Upper lobe of left lung (tissue), 6 donors: ENCODE data around the gene PRND. TPM values are rescaled to one million over a fixed set of nuclear protein-coding genes. Genes with fewer than 3 reads are reported as not detected.

Experiments
- ATAC-seq, 2 donors: fragments of 200-7000 bp; cut with Tn5 transposase; one replicate each; pipeline ENCODE4 v1.9.1; 2022; ENCODE audit warnings: mild to moderate bottlenecking in 2 of 2, moderate library complexity in 2 of 2; ENCODE audit not compliant: low FRiP score in 2 of 2
- DNase-seq, 2 donors: peaks; one replicate each; pipeline ENCODE4 v3.0.0-alpha.2; 2019 to 2020
- H3K27ac ChIP-seq, 4 donors: fragments of 200-600 bp; sonication (generic); one replicate each; pipeline ENCODE4 v1.5.1; 2016 to 2019
- H3K27me3 ChIP-seq, 4 donors: fragments of 200-600 bp; sonication (generic); one replicate each; pipeline ENCODE4 v1.5.1; 2017 to 2019
- H3K36me3 ChIP-seq, 4 donors: fragments of 200-600 bp; sonication (generic); one replicate each; pipeline ENCODE4 v1.5.1; 2016 to 2019
- H3K4me1 ChIP-seq, 4 donors: fragments of 200-600 bp; sonication (generic); one replicate each; pipeline ENCODE4 v1.5.1; 2018 to 2019
- H3K4me3 ChIP-seq, 4 donors: fragments of 200-600 bp; sonication (generic); one replicate each; pipeline ENCODE4 v1.5.1; 2017 to 2019; ENCODE audit warnings: mild to moderate bottlenecking in 2 of 4, moderate library complexity in 1 of 4
- H3K9me3 ChIP-seq, 4 donors: fragments of 200-600 bp; sonication (generic); one replicate each; pipeline ENCODE4 v1.5.1; 2018 to 2019
- EP300 ChIP-seq, 4 donors: sonication (generic); formaldehyde crosslinking; IDR thresholded peaks; one replicate each; pipeline ENCODE4 v1.5.1; 2017; ENCODE audit warnings: antibody characterized with exemption in 4 of 4, control low read depth in 2 of 4
- POLR2A ChIP-seq, 4 donors: fragments of 450-650 bp; IDR thresholded peaks; one replicate each; pipeline ENCODE4 v1.5.1; 2016 to 2017; ENCODE audit warnings: antibody characterized with exemption in 4 of 4, mild to moderate bottlenecking in 2 of 4
- POLR2AphosphoS5 ChIP-seq, 2 donors: sonication (generic); formaldehyde crosslinking; IDR thresholded peaks; one replicate each; pipeline ENCODE4 v1.5.1; 2017; ENCODE audit warnings: antibody characterized with exemption in 2 of 2
- WGBS, 2 donors: methylation state at CpG; one replicate each; pipeline ENCODE4 v1.1.5; 2017 to 2018; 5-methylcytosine and 5-hydroxymethylcytosine counted together
- total RNA-seq, 6 donors: library from RNA; depleted of rRNA in 4 of 6; stranded (reverse); fragments of >200 nt in 4 of 6; gene quantifications; one replicate each; pipeline versions ENCODE4 v1.1.0 to v1.2.1, GENCODE V29; 2016 to 2021
- TF ChIP-seq, protein P1 (sequence below), 6 experiments: fragments of 450-650 bp in 4 of 6; fragments of 200-600 bp in 2 of 6; sonication (generic) in 2 of 6; IDR thresholded peaks; one replicate each; pipeline ENCODE4 v1.5.1; 2016 to 2019; ENCODE audit warnings: antibody characterized with exemption in 6 of 6
- donor health status: DM: no; HTN: no; CAD: no; lungs with moderate emphysema.
- donor health status: DM: no; HTN: yes; CAD: no; lungs with severe emphysema.

Gene PRND
- total RNA-seq, 6 donors from 2014 or later, result 0.20 TPM; not detected in 5

DNA sequence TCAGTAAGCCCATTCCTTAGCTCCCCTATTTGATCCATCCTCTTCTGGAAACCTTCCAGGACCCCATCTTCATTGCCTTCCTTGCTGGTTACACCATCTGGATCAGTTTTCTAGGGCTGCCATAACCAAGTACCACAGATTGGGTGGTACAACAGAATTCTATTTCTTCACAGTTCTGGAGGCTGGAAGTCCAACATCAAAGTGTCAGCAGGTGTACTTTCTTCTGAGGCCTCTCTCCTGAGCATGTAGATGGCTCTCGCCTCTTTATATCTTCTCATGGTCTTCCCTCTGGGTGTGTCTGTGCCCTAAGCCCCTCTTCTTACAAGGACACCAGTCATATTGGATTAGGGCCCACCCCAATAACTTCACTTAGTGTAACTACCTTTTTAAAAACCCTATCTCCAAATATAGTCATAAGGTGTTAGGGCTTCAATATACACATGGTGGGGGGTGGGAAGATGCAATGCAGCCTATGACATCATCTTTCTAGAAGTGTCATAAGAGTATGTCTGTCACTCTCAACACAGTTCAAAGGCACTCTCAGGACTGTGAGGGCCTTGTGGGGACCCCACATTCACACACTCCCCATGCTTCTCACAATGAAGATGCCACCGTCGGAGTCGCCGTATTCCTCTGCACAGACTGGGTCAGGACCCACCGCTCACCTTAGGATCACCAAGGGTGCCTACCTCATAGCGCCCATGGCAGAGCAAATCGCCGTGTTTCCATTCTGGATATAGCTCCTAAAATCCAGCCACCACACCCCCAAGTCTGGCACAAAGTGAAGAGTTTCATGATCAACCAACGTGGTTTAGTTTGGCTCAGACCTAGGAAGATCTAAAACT is 12.2 kb upstream of the PRND start:
- WGBS, 2 donors, result 95 to 100% methylated on average over 1 to 10 of the region's 10 CpGs
- no peaks in the 10 kb centered on the region for H3K36me3 ChIP-seq
- H3K27me3 ChIP-seq, result no peaks in the 10 kb centered on the region
- H3K4me1 ChIP-seq, result no peaks in the 10 kb centered on the region
- TF ChIP-seq POLR2AphosphoS5 (IDR thresholded peaks at IDR 0.05) (no peak), POLR2A (IDR thresholded peaks at IDR 0.05) (no peak), EP300 (IDR thresholded peaks at IDR 0.05) (no peak)
- TF ChIP-seq, protein P1, sequence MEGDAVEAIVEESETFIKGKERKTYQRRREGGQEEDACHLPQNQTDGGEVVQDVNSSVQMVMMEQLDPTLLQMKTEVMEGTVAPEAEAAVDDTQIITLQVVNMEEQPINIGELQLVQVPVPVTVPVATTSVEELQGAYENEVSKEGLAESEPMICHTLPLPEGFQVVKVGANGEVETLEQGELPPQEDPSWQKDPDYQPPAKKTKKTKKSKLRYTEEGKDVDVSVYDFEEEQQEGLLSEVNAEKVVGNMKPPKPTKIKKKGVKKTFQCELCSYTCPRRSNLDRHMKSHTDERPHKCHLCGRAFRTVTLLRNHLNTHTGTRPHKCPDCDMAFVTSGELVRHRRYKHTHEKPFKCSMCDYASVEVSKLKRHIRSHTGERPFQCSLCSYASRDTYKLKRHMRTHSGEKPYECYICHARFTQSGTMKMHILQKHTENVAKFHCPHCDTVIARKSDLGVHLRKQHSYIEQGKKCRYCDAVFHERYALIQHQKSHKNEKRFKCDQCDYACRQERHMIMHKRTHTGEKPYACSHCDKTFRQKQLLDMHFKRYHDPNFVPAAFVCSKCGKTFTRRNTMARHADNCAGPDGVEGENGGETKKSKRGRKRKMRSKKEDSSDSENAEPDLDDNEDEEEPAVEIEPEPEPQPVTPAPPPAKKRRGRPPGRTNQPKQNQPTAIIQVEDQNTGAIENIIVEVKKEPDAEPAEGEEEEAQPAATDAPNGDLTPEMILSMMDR (IDR thresholded peaks at IDR 0.05), result no peak
- H3K9me3 ChIP-seq, result no peaks in the 10 kb centered on the region
- DNase-seq (no peak), ATAC-seq (peak in 1 of 2 donors; percentile 37)
- H3K4me3 ChIP-seq, result no peak overlapping the region
- no peak overlapping the region for H3K27ac ChIP-seq

DNA sequence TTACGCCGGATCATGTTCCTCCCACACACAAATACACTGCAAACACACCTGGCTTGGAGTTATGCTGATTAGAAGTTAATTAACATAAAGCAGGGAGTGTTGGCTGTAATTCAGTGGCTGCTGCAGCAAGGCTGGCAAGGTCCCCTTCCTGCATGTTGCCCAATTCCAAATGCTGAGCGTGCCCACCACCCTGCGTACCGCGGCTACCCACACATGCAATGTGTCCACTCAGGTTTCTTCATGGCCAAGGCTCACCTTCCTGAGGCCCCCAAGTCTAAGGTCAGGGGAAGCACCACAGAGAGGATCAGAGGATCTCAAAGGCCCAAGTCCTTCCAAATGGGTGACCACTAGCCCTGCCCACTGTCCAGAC is 11.6 kb upstream of the PRND start:
- ATAC-seq (no peak), DNase-seq (no peak)
- Histone ChIP-seq H3K27me3 (no peaks in the 10 kb centered on the region), H3K9me3 (no peaks in the 10 kb centered on the region), H3K27ac (no peak overlapping the region), H3K36me3 (no peaks in the 10 kb centered on the region), H3K4me1 (no peaks in the 10 kb centered on the region), H3K4me3 (no peak overlapping the region)
- TF ChIP-seq, protein P1 (IDR thresholded peaks at IDR 0.05), result no peak
- TF ChIP-seq POLR2AphosphoS5 (IDR thresholded peaks at IDR 0.05) (no peak), POLR2A (IDR thresholded peaks at IDR 0.05) (no peak), EP300 (IDR thresholded peaks at IDR 0.05) (no peak)
- WGBS, 2 donors, result 92 to 99% methylated on average over 5 to 6 of the region's 6 CpGs

DNA sequence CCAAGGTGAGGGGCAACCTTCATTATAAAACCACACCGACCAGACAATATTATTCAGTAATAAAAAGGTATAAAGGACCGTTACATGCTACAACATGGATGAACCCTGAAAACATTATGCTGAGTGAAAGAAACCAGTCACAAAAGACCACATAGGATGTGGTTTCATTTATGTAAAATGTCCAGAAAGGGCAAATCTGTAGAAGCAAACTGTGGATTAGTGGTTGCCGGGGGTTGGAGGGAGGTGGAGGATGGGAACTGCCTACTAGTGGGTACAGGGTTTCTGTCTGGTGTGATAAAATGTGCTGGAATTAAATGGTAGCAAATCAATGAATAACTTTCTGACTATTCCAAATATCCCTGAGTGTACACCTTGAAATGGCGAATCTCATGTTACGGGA is 10.2 kb upstream of the PRND start:
- H3K27ac ChIP-seq, result no peak overlapping the region
- H3K4me1 ChIP-seq, result no peaks in the 10 kb centered on the region
- TF ChIP-seq, protein P1 (IDR thresholded peaks at IDR 0.05), result no peak
- TF ChIP-seq POLR2A (IDR thresholded peaks at IDR 0.05) (no peak), EP300 (IDR thresholded peaks at IDR 0.05) (no peak), POLR2AphosphoS5 (IDR thresholded peaks at IDR 0.05) (no peak)
- WGBS, 2 donors, result 86 to 87% methylated on average over 5 of the region's 5 CpGs
- H3K36me3 ChIP-seq, result no peaks in the 10 kb centered on the region
- H3K4me3 ChIP-seq, result no peak overlapping the region
- H3K9me3 ChIP-seq, result no peaks in the 10 kb centered on the region
- no peak for DNase-seq
- no peak for ATAC-seq
- H3K27me3 ChIP-seq, result no peaks in the 10 kb centered on the region

DNA sequence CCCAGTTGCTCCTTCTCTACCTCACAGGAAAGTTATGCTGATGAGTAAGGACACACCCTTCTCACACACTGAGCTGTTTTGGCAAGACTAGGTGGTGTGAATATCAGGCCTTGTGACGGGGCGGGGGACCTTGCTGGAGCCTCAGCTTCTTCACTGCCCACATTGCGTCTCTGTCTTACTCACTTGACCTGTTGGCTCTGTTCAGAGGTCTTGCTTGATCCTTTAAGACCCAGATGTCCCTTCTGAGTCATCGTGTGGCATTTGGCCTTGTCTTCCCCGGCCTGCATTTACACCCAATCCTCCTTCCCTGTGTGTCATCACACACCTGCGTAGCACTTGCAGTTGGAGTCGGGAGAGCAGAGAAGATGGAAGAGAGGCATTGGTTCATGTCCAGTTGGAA is 8.3 kb upstream of the PRND start:
- H3K9me3 ChIP-seq, result no peaks in the 10 kb centered on the region
- H3K27me3 ChIP-seq, result no peaks in the 10 kb centered on the region
- no peak overlapping the region for H3K4me3 ChIP-seq
- DNase-seq (no peak), ATAC-seq (no peak)
- no peak for TF ChIP-seq POLR2AphosphoS5 (IDR thresholded peaks at IDR 0.05)
- no peak for TF ChIP-seq POLR2A (IDR thresholded peaks at IDR 0.05)
- TF ChIP-seq, protein P1 (IDR thresholded peaks at IDR 0.05), result no peak
- no peak for TF ChIP-seq EP300 (IDR thresholded peaks at IDR 0.05)
- H3K36me3 ChIP-seq, result no peaks in the 10 kb centered on the region
- no peaks in the 10 kb centered on the region for H3K4me1 ChIP-seq
- WGBS, 2 donors, result 90 to 92% methylated on average over 7 of the region's 7 CpGs
- H3K27ac ChIP-seq, result no peak overlapping the region

DNA sequence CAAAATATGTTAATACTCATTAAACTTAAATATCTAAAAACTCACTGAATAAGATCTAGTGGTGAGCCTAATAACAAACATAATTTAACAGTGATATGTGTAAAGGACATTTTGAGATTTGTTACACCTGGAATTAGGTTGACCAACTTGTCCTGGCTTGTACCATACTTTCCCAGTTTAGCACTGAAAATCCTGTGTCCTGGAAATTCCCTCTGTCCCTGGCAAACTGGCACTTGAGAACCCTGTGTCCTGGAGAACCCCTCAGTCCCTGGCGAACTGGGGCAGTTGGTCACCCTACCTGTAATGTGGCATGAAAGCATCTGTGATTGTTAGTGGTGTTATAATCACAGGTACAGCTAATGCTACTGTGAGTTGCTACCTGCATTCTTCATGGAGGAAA is 6.9 kb upstream of the PRND start:
- Histone ChIP-seq H3K4me1 (peaks cover 0 to 3% (median under 1%) of the 10 kb centered on the region in 4 donors), H3K9me3 (no peaks in the 10 kb centered on the region), H3K4me3 (no peak overlapping the region), H3K27ac (no peak overlapping the region), H3K36me3 (no peaks in the 10 kb centered on the region), H3K27me3 (no peaks in the 10 kb centered on the region)
- ATAC-seq, result no peak
- WGBS, 2 donors, result 79 to 90% methylated on average over 1 of the region's 1 CpG
- TF ChIP-seq POLR2A (IDR thresholded peaks at IDR 0.05) (no peak), POLR2AphosphoS5 (IDR thresholded peaks at IDR 0.05) (no peak), EP300 (IDR thresholded peaks at IDR 0.05) (no peak)
- TF ChIP-seq, protein P1 (IDR thresholded peaks at IDR 0.05), result no peak
- no peak for DNase-seq
